HG03460 (cell line): ENCODE data around the gene CDC16.
A peak's percentile ranks its signal among the peaks of the same experiment; 100 is the strongest.
"Not testable (repeated sequence)": the region's sequence is repeated elsewhere in the genome, so short reads cannot be mapped to it uniquely, and the experiment has no call there.

ENCODE experiments used
- ATAC-seq: cut with Tn5 transposase; IDR thresholded peaks from one replicate; pipeline ENCODE4 v1.9.1; 2021; ENCODE audit not compliant: unreplicated experiment

The CDC16 gene

DNA sequence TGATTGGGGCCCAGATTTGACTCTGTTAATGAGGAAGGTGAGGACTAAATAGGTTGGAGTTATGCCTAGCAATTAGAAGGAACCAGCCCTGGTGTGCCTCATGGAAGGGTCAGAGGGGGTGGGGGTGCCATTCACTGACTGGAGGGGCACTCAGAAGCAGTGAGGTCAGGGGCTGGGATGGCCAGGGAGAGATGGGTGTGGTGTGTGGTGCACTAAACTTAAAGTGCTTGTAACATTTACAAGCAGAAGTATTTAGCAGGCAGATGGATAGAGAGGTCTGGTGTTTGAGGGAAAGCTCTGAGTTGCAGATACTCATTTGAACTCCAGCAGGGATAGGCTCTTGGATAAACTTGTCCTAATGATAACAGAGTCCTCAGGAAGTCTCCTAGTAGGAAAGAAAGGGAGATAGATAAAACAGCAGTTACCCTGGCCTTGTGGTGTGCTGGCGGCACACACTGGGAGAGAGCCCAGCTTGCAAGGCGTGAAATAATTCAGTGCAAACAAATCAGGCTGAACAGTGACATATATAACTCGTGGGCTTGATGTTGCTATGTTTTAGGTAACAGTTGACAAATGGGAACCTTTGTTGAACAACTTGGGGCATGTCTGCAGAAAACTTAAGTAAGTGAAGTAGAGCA, 26.8 kb downstream of the CDC16 start:
- no peak for ATAC-seq

DNA sequence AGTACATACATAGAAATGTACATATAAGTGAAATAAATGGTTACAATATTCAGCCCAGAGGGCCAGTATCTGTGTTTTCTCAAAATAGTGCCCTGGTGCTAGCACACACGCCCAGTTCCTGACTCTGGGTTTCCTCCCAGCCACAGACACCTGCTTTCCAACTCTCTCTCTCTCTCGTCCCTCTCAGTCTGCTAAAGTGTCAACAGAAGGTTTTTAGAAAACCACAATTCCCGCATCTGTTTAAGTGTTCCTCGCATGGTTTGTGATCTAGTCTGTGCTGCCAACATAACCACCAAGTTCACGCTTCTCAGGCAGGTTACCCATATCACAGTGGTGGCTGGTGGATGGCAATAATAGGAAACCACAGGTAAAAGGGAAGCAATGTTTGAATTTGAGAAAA, 28.9 kb downstream of the CDC16 start:
- no peak for ATAC-seq

DNA sequence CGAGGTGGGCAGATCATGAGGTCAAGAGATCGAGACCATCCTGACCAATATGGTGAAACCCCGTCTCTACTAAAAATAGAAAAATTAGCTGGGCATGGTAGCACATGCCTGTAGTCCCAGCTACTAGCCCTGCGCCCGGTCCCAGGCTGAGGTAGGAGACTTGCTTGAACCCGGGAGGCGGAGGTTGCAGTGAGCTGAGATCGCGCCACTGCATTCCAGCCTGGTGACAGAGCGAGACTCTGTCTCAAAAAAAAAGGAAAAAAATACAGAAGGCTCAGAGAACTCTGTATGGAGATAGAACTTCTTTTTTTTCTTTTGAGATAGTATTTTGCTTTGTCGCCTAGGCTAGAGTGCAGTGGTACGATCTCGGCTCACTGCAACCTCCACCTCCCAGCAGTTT, 29.6 kb downstream of the CDC16 start:
- not testable (repeated sequence) for ATAC-seq

GRCh38 chr13:114264886-114265611, 30.4 kb downstream of the CDC16 start:
- ATAC-seq = no peak

GRCh38 chr13:114266241-114266640, 31.5 kb downstream of the CDC16 start:
- ATAC-seq = no peak

GRCh38 chr13:114268344-114269280, 33.9 kb downstream of the CDC16 start:
- no peak for ATAC-seq

DNA sequence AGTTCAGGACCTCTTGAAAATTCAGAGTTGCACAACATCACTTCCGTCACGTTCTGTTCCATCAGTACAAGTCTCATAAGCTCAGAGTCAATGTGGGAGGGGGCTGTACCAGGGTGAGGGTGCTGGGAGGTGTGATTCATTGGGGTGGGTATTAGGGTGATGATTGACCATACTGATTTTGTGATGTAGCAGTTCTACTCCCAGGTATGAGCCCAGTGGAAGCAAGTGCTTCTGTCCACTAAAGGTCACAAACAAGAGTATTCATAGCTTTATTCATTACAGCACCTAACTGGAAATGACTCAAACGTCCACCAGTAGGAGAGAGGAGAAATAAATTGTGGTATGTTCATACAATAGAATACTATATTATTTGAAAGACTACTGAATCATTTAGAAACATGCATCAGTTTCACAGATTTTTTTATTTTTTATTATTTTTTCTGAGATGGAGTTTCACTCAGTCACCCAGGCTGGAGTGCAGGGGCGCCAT, 34.6 kb downstream of the CDC16 start:
- no peak for ATAC-seq

DNA sequence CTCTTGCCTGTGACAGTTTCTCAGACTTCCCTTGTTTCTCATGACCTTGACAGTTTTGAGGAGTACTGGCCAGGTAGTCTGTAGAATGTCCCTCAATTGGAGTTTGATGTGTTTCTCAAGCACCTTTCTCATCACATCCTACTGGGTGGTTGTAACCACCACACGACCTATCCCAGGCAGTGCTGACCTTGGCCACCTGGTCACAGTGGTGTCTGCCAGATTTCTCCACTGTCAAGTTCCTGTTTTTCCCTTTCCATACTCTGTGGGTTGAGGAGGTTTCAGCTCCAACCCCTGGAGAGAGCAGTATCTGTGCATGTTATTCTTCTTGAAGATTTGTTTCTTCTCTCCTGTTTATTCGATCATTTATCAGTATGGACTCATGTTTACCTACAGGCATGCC, 38.3 kb downstream of the CDC16 start:
- no peak for ATAC-seq

GRCh38 chr13:114275304-114275703, 40.6 kb downstream of the CDC16 start:
- ATAC-seq = no peak

DNA sequence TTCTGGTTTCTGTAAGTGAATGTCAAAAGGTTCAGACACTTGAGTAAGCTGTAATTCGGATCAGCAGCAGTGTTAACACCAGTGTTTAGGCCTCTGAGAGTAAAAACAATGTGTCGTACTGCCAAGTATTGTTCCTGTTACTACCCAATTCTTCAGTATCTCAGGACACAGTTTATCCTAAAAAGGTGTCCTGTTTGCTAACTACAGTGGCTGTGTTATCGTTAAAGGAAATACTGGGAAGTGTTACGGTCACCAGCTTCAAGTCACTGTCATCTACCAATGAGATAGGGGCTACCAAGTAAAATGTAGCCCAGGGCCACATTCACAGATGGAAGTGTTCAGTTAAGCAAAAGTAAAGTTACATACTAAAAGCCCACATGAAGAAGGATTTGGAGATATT, 44.4 kb downstream of the CDC16 start:
- no peak for ATAC-seq

DNA sequence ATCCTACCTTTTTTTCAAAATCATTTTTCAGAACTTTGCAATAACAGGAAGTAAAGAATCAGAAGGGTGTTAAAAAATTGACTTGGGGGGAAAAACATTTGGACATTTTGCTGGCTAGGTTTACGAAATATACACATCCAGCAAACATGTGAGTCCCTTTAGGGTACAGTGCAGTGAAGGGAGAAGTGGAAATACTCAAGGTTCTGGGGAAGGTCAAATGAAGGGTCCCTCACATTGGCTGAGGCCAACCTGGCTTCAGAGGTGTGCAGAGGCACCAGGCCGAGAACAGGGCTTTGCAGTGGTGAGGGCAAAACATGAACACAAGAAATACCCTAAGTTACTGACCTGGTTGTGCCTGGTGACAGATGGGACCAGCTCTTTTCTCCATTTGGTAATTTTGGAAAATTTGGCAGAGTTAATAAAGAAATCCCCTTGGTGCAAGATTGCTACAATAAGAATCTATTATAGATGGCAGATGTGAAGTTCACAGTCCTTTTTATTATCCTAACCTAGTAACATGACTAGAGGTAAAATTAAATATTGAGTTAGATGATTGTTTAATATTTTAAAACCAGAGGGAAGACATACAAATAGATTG, 45.2 kb downstream of the CDC16 start:
- ATAC-seq = no peak

- peak; percentile 64 for ATAC-seq
Observed at GRCh38 chr13:114281351-114282040, 46.8 kb downstream of the CDC16 start, which contains the start of gene UPF3A. Gene UPF3A (plus strand): TSS chr13:114281601. CDS start chr13:114281640, 39 bp downstream.

DNA sequence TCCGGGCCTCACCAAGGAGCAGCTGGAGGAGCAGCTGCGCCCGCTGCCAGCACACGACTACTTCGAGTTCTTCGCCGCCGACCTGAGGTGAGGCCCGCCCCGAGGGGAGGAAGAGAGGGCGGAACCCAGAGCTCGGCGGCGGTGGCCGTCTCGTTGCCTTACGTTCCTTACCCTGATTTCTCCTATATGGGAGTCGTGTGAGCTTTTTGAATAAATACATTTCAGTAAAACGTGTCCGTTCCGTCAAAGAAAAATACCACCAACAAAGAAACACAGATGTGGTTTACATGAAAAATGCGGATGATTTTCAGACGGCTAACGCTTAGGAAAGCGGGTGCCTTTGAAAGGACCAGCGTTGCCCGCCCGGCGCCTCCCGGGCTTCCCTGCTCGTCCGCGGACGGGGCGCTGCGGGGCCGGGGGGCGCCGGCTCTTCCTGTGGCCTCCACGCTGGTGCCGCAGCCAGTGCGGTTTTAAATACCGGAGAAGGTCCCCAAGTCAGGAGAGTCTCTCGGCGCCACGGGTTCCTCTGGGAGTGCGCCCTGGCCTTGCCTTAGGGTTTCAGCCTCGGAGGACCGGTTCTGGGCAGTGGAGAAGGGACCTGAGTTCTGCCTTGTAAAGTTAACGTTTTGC, 47.5 kb downstream of the CDC16 start:
- peak; percentile 49 for ATAC-seq

GRCh38 chr13:114283576-114283975, 48.9 kb downstream of the CDC16 start:
- ATAC-seq = no peak

DNA sequence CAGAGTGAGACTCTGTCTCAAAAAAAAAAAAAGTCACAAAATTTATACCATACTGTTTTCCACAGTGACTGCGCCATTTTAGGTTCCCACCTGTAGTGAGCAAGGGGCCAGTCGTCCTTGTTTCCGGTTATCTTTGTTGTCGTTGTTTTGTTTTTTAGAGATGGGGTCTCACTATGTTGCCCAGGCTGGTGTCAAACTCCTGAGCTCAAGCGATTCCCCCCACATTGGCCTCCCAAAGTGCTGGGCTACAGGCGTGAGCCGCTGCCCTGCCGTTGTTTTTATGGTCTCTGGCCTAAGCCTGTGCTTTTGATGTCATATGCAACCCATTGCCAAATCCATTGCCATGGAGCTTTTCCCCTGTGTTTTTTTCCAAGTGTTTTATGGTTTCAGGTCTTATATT, 50.0 kb downstream of the CDC16 start:
- no peak for ATAC-seq

- no peak for ATAC-seq
Observed at GRCh38 chr13:114285166-114285808, 50.6 kb downstream of the CDC16 start.

- ATAC-seq = no peak
Observed at GRCh38 chr13:114286808-114287207, 52.1 kb downstream of the CDC16 start.

DNA sequence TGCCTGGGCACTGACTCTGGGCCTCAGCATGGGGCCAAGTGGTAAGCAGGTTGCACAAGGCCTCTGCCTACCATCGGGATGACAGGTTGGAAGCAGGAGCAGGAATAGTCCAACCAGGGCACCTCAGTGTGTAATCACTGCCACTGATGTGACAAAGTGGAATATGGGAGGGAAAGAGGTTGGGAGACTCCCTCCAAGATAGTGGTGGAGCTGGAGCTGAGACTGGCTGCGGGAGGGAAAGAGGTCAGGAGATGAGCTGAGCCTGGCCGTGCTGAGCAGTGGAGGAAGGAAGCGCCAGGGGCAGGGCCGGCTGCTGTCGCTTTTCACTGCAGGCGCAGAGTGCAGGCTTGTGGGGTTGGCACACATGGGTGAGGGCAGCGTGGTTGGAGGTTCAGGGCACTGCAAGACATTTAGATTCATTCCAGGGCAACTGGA, 53.5 kb downstream of the CDC16 start:
- no peak for ATAC-seq

DNA sequence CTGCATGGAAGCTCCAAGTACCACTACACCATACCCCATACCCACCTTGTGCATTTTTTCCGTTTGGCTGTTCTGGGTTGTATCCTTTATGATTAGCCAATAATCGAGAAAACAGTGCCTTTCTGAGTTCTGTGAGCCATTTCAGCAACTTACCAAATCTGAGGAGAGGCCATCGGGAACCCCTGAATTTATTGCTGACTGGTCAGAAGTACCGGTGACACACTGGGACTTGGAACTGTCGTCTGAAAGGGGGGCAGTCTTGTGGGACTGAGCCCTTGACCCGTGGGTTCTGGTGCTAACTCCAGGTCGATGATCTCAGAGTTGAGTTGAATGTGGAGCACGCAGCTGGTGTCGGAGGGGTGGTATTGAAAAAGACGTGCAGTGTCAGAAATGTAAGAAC, 61.8 kb downstream of the CDC16 start:
- no peak for ATAC-seq
